Renal cortex interstitium (tissue), 11 donors: ENCODE data around the gene DDI2. TPM values are rescaled to one million over a fixed set of nuclear protein-coding genes. Genes with fewer than 3 reads are reported as not detected.
"Not testable (repeated sequence)": the region's sequence is repeated elsewhere in the genome, so short reads cannot be mapped to it uniquely, and the experiment has no call there.

Source experiments
- DNase-seq, 11 donors: peaks; one replicate each; pipeline ENCODE4 v3.0.0-alpha.2; 2013; ENCODE audit warnings: low read depth in 9 of 11, low spot score in 4 of 11; ENCODE audit errors: extremely low read depth in 1 of 11
- polyA plus RNA-seq, 3 donors: library from polyadenylated mRNA; unstranded; fragments of 120-200 nt; gene quantifications; one replicate each; pipeline ENCODE4 v1.2.1, GENCODE V29; 2013; ENCODE audit not compliant: insufficient read length in 3 of 3

DDI2 gene
- polyA plus RNA-seq, 3 donors, result 19.3 to 24.9 (median 22.1) TPM

- no peak for DNase-seq
Observed at GRCh38 chr1:15624133-15624714, 7.0 kb downstream of the DDI2 start.

- no peak for DNase-seq
Observed at GRCh38 chr1:15625056-15625917, 8.0 kb downstream of the DDI2 start.

- no peak for DNase-seq
Observed at GRCh38 chr1:15626269-15626950, 9.2 kb downstream of the DDI2 start.

- no peak for DNase-seq
Observed at GRCh38 chr1:15627343-15627988, 10.2 kb downstream of the DDI2 start.

- DNase-seq, result no peak
Observed at GRCh38 chr1:15628003-15628402, 10.7 kb downstream of the DDI2 start.

- DNase-seq, result no peak
Observed at GRCh38 chr1:15633756-15634420, 16.6 kb downstream of the DDI2 start.

GRCh38 chr1:15636436-15636835 lies 19.2 kb downstream of the DDI2 start:
- DNase-seq, result no peak

GRCh38 chr1:15637826-15638225 lies 20.6 kb downstream of the DDI2 start:
- no peak for DNase-seq

GRCh38 chr1:15639262-15639661 lies 22.0 kb downstream of the DDI2 start:
- DNase-seq, result no peak

- no peak for DNase-seq
Observed at GRCh38 chr1:15639931-15640330, 22.7 kb downstream of the DDI2 start.

- no peak for DNase-seq
Observed at GRCh38 chr1:15640667-15641066, 23.4 kb downstream of the DDI2 start.

- DNase-seq, result no peak
Observed at GRCh38 chr1:15649937-15650336, 32.7 kb downstream of the DDI2 start.

GRCh38 chr1:15650433-15650832 lies 33.2 kb downstream of the DDI2 start:
- DNase-seq, result no peak

GRCh38 chr1:15652130-15652529 lies 34.9 kb downstream of the DDI2 start:
- DNase-seq, result not testable (repeated sequence)

GRCh38 chr1:15654091-15654690 lies 36.9 kb downstream of the DDI2 start:
- no peak for DNase-seq

- DNase-seq, result no peak
Observed at GRCh38 chr1:15656464-15656863, 39.2 kb downstream of the DDI2 start.

GRCh38 chr1:15657021-15657420 lies 39.8 kb downstream of the DDI2 start:
- DNase-seq, result no peak

GRCh38 chr1:15660151-15660550 lies 42.9 kb downstream of the DDI2 start:
- DNase-seq, result no peak

- DNase-seq, result peak in 1 of 11 donors; percentile 18
Observed at GRCh38 chr1:15662477-15662876, 45.2 kb downstream of the DDI2 start.
